NCI-H510A treated with DMSO at 0.1 percent for 48 hours (cell line): ENCODE data around the gene CIB4.

Source experiments
- DNase-seq: peaks from one replicate; lab custom pipeline; 2025; lab: John Stamatoyannopoulos, UW

The CIB4 gene

DNA sequence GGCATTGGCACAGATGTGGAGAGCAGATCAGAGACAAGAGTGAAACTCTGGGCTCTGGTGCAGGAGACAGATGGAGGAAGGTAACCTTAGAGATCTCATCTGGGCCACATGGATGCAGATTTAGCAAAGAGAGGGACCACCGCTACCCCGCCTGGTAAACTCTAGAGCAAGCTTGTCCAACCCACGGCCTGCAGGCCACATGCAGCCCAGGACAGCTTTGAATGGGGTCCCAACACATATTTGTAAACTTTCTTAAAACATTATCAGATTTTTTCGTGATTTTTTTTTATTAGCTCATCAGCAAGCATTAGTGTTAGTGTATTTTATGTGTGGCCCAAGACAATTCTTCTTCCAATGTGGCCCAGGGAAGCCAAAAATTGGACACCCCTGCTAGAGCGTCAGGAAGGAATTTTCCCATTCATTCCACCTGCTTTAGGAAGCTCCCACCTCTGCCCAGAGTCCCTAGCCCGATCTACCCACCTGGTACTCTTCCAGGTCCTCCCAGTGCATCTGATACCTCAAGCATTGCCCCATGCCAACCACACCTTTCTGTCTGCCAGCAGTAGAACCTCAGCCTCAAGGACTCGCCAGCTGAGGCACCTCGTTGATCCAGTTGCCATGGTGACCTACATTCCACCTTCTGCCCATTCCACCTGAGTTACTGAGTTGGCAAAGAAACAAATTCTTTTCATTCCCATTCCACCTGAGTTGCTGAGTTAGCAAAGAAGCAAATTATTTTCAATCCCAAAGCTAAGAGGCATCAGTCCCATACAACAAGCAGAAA is at the start of gene CIB4:
CIB4 (minus strand) TSS at position 586 of the 784 bp plus-strand sequence; CDS start at position 534, 52 bp downstream.
- DNase-seq = no peak

GRCh38 chr2:26687801-26688200 is 46.6 kb upstream of the CIB4 start:
- DNase-seq = peak; percentile 96

GRCh38 chr2:26687328-26687727 is 46.2 kb upstream of the CIB4 start:
- peak; percentile 79 for DNase-seq

DNA sequence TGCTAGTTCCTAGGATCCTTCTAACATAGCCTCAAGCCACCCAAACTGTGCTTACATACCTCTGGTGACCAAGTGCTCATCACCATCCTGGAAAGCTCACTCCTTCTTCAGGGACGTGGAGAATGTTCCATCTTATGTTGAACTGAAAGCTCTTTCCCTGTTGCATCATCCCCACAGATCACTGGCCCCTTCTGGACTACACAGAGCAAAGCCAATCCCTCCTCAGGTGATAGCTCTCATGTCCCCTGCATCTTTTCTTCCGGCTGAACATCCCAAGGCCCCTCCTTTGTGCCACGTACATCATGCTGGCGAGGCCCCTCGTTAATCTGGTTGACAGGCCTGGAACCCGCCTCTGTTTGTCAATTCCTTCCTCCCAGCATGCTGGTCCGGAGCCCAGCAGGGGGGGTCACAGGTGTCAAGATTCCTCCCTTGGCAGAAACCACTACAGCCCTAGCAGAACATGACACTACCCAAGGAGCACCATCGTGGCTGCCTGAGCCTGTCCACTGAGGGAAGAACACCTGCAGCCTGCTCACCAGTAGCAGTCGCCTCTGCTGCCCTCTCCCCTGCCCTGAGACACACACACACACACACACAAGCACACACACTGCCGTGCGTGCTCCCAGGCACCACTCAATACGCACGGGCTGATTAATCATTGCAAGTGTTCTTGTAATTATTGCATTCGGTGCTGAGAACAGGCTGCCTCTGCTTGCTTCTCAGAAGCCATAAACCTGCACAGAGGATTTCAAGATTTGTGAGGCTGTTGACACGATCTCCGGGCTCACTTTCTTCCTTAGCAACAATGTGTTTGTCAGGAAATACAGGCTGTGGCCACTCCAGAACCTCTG is 45.0 kb upstream of the CIB4 start:
- peak; percentile 87 for DNase-seq

DNA sequence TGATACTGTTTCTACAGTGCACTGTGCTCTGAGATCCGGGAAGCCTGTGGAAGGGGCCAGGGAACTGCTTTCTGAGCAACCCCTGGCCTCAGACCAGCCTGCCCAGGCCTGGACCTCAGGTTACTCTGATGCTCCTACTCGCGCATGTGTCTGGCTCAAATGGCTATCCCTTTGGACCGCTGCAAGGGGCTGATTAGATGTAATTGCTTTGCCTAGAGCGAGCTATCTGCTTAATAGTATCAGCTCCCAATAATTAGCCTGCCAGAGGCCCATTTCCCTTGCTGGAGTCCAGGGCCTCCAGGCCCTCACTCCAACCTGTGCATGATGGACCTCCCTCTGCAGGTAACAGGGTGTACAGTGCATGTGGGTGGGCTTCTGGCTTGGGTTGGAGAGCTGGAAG is 44.2 kb upstream of the CIB4 start:
- no peak for DNase-seq

GRCh38 chr2:26683583-26683982 is 42.4 kb upstream of the CIB4 start:
- no peak for DNase-seq

- no peak for DNase-seq
Measured at GRCh38 chr2:26682155-26682554, 41.0 kb upstream of the CIB4 start.

- no peak for DNase-seq
Measured at GRCh38 chr2:26681656-26682055, 40.5 kb upstream of the CIB4 start.

DNA sequence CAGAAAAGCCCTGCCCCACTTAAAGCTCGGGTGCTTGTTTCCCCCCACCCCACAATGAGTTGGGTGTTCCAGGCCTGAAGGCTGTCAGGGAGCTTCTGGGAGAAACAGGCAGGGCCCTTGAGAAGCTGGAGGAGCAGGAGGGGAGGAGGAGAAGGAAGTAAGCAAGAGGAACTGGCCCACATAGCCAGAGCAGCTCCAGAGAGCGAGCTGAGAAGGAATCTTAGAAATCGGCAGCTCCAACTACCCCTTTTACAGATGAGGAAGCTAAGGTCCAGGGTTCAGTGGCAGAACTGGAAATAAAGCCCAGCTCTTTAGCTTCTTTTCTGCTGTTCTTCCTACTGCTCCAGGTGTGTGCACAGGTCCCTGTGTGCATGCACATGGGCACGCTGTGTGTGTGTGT is 38.7 kb upstream of the CIB4 start:
- no peak for DNase-seq

GRCh38 chr2:26678035-26678434 is 36.9 kb upstream of the CIB4 start:
- DNase-seq = no peak

DNA sequence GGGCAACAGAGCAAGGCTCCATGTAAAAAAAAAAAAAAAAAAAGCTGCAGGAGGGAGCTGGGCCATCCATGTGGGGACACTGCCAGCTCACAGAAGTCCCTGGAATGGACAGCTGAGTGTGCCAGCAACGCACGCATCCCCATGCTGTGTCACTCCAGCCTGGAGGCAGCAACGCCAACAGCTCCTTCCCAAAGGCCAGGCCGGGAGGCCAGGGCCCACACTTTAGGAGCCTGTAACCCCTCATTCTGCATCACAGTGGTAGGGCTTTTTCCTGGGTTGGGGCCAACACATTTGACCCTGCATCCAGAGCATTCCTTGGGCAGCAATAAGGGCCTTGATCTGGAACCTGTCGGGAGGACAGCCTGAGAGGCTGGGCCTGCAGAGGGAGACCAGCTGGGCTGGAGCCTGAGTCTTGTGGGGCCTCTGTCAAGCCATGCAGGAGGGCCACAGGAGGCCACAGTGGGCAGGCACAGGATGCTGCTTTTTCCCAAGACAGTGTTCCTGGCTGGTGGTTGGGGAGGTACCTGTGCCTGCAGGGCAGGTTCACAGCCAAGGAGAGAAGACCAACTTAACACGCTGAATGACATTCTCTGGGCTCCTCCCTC is 34.6 kb upstream of the CIB4 start:
- no peak for DNase-seq

GRCh38 chr2:26674771-26675170 is 33.6 kb upstream of the CIB4 start:
- no peak for DNase-seq

GRCh38 chr2:26674002-26674751 is 33.0 kb upstream of the CIB4 start:
- no peak for DNase-seq

DNA sequence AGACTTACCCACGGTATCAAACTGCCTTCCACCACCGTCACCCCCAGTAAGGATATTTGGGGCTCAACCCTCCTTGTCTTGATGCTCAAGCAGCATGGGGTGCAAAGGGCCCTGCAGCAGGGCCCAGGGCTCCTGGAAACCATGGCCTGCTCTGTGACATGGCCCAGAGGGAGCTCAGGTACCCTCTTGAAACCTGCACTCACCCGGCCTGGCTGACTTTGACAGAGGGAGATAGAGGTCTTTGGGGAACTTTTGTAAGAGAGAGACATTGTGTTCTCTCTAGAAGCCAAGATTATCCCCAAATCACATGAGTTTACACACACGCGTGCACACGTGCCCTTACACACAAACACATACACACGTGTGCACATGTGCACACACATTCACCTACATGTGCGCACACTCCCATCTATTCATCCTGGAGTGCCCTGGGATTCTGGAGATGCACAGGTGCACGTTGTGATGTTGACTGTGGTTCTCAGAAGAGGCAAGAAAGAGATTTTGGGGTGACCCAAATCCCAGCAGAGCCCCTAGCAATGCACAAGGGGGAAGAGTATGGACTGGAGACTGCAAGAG is 31.7 kb upstream of the CIB4 start:
- DNase-seq = no peak

DNA sequence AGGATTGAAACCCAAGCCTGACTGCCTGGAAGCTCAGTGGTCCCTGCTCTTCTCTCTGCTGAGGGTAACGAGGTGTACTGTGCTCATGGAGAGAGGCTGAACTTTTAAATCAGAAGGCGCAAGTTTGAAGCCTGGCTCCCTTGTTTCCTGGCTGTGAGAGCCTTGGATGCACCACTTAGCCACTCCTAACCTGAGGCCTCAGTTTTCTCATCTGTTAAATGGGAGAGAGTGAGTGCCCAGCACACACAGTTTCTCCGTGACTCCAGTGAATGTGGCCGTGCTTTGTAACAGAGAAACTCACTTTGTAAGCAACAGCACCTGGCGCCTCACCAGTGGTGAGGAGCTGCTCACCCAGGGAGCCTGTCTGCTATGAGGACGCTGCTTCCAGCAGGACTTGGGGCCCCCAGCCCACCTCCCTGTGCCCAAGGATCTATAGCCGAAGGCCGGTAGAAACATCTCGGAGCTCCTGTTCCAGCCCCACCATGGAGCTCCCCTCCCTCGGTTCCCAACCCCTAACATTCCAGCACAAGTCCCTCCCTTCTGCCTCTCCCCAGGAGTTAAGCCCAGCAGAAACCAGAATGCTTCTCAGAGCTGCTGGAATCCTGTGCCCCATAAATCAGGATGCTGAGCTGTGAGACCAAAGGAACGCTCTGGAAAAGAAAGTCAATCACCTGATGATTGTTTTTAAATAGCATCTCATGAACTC is 31.1 kb upstream of the CIB4 start:
- DNase-seq = no peak

DNA sequence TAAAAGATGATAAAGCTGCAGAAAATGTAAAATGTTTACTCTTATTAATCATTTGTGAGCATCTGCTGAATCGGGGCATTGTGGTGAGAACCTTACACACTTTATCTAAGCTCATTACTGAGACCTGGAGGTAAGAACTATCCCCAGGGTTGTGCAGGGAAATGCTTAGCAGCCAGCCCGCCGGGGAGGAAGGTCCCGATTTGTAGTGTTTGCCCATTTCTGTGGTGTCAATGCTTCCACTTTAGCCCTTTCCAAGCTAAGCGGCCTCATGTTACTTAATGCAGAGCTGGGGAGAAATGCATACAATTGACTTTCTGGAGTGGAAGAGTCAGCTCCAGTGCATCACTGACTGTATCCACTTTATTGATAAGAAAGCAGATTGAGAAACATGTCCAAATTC is 30.5 kb upstream of the CIB4 start:
- DNase-seq = no peak

GRCh38 chr2:26670931-26671460 is 29.8 kb upstream of the CIB4 start:
- no peak for DNase-seq

DNA sequence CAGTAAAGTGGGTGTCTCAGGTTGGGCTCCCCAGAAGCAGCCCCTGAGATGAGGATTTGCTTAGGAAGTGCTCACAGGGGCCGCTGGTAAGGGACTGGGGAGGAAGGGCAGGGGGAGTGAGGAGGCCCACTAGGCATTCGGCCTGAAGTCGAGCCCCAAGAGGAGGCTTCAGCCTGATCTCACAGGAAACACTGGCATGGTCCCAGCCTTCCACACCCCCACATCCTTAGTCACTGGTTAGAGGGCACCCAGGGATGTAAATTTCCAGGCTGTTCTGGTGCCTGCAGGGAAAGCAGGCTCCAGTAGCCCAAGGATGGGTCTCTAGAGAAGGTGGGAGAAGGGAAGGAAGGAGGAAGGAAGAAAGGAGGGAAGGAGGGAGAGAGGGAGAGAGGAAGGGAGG is 29.0 kb upstream of the CIB4 start:
- no peak for DNase-seq

DNA sequence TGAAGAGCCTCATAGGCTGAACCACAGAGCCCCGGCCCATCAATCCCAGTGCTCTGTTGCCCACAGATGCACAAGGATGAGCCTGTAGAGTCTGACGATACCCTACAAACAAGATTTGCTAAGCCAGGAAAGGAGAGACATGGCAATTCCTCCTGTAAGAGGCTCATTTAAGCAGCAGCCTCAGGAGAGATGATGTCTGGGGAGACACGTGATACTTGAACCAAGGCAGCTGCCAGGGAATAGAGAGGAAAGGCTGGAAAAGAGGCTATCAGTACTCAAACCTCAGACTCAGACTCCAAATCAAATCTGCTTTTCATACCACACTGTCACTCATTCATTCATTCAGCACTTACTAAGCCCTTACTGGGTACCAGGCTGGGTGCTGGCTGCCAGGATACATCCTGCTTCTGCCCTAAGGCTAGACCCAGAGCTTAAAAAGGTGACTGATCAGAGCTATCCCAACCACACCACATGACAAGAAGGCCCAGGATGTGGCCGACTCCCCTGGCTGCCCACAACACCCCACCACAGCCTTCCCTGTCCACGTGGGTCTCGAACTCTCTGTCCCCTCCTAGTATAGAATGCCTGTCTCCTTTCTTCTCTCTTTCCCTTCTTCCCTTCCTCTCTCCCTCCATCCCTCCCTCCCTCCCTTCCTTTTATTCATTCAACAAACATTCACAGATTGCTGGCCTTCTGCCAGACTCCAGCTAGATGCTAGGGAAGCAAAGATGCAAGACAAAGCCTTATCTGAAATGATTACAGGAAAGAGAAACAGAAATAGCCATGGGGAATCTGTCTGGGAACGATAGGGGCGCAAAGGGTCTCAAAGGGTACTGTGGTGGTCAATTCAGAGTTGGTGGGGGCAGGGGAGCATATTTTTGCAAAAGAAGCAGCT is 27.9 kb upstream of the CIB4 start:
- DNase-seq = no peak

DNA sequence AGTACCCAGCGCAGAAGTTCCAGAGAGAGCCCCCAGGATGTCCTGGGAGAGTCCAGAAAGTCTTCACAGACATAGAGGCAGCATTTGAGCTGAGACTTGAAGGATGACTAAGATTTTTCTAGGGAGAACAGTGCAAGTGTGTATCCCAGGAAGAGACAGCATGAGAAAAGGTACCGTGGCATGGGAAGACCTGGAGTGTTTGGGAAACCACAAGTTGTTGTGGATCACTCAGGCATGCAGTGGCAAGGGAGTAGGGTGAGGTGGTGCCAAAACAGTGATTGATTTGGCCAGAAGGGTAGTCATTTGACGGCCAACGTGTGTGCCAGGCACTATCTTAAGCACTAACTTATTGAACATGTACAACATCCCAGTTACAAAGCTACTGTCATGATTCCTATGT is 26.9 kb upstream of the CIB4 start:
- DNase-seq = no peak
